ENCODE data around the gene DUSP6. TPM values are rescaled to one million over a fixed set of nuclear protein-coding genes. Genes with fewer than 3 reads are reported as not detected.
A peak's percentile ranks its signal among the peaks of the same experiment; 100 is the strongest.

DUSP6 gene
- total RNA-seq, 1 donor from 2014 or later: 31.5 TPM

GRCh38 chr12:89305373-89305772 lies 46.9 kb downstream of the DUSP6 start:
- ATAC-seq (peak; percentile 85), DNase-seq (ENCODE audit: low spot score) (no peak)

DNA sequence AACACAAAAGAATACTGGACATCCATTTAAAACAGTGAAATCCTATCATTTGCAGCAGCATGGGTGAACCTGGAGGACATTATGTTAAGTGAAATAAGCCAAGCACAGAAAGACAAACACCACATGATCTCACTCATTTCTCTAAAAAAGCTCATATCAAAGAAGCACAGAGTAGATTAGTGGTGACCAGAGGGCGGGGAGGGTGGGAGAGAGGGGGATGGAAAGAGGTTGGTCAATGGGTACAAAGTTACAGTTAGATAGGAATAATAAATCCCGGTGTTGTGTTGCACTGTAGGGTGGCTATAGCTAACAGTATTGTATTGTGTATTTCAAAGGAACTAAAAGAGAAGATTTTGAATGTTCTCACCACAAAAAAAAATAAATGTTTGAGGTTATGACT lies 52.4 kb downstream of the DUSP6 start:
- ATAC-seq: no peak
- DNase-seq (ENCODE audit: low spot score): no peak

GRCh38 chr12:89299417-89299816 lies 52.9 kb downstream of the DUSP6 start:
- no peak for DNase-seq (ENCODE audit: low spot score)
- no peak for ATAC-seq

Other genes starting within 250 kb of the DUSP6 start
- gene GALNT4, start 172.3 kb upstream of the DUSP6 start, total RNA-seq: 2.7 TPM
- 6.7 TPM for gene POC1B, start 173.5 kb upstream of the DUSP6 start, total RNA-seq